Measurements from ENCODE around the gene RASGRP3. TPM values are rescaled to one million over a fixed set of nuclear protein-coding genes. Genes with fewer than 3 reads are reported as not detected.

The RASGRP3 gene
- total RNA-seq, 3 donors from 2014 or later: 9.3 to 23.9 (median 13.1) TPM

GRCh38 chr2:33495683-33496082 is 19.2 kb downstream of the RASGRP3 start:
- no peak for TF ChIP-seq POLR2A (IDR thresholded peaks at IDR 0.05)
- TF ChIP-seq CTCF (IDR thresholded peaks at IDR 0.05): no peak
- no peak for TF ChIP-seq POLR2AphosphoS5 (IDR thresholded peaks at IDR 0.05)
- no peak for DNase-seq (ENCODE audit: low spot score in 2 of 2)
- no peaks in the 10 kb centered on the region for H3K36me3 ChIP-seq
- H3K4me3 ChIP-seq: no peak overlapping the region
- H3K4me1 ChIP-seq: no peaks in the 10 kb centered on the region
- no peaks in the 10 kb centered on the region for H3K27me3 ChIP-seq
- H3K27ac ChIP-seq: no peak overlapping the region
- intact Hi-C loops (cut with DNase I; ENCODE audit: low total_unique reads): no loop called here
- no peaks in the 10 kb centered on the region for H3K9me3 ChIP-seq

DNA sequence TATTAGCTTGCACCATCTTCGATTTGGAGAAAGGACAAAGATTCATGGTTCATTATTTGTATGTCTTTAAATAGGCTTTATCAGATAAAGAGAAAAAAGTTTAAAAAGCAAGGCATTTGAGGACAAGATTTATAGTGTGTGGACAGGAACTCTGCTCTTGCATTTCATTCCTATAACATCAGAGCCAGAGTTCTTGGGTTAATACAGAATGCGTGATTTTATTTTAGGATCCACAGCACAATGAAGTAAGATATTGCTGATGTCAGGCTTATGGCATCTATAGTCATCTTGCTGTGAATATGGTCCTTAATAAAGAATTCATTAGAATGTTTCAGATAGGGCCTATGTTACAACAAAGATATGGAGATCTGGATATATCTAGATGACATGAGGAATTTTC is 19.7 kb downstream of the RASGRP3 start:
- DNase-seq (ENCODE audit: low spot score in 2 of 2): no peak
- H3K9me3 ChIP-seq: no peaks in the 10 kb centered on the region
- no peaks in the 10 kb centered on the region for H3K4me1 ChIP-seq
- no peak for TF ChIP-seq POLR2A (IDR thresholded peaks at IDR 0.05)
- TF ChIP-seq CTCF (IDR thresholded peaks at IDR 0.05): no peak
- TF ChIP-seq POLR2AphosphoS5 (IDR thresholded peaks at IDR 0.05): no peak
- no peak overlapping the region for H3K27ac ChIP-seq
- intact Hi-C loops (cut with DNase I; ENCODE audit: low total_unique reads): no loop called here
- no peak overlapping the region for H3K4me3 ChIP-seq
- no peaks in the 10 kb centered on the region for H3K36me3 ChIP-seq
- H3K27me3 ChIP-seq: no peaks in the 10 kb centered on the region

GRCh38 chr2:33496726-33497125 is 20.3 kb downstream of the RASGRP3 start:
- Histone ChIP-seq H3K4me1 (no peaks in the 10 kb centered on the region), H3K4me3 (no peak overlapping the region), H3K36me3 (no peaks in the 10 kb centered on the region), H3K27ac (no peak overlapping the region), H3K9me3 (no peaks in the 10 kb centered on the region), H3K27me3 (no peaks in the 10 kb centered on the region)
- no peak for DNase-seq (ENCODE audit: low spot score in 2 of 2)
- TF ChIP-seq POLR2AphosphoS5 (IDR thresholded peaks at IDR 0.05): no peak
- TF ChIP-seq CTCF (IDR thresholded peaks at IDR 0.05): no peak
- no peak for TF ChIP-seq POLR2A (IDR thresholded peaks at IDR 0.05)
- intact Hi-C loops (cut with DNase I; ENCODE audit: low total_unique reads): no loop called here

DNA sequence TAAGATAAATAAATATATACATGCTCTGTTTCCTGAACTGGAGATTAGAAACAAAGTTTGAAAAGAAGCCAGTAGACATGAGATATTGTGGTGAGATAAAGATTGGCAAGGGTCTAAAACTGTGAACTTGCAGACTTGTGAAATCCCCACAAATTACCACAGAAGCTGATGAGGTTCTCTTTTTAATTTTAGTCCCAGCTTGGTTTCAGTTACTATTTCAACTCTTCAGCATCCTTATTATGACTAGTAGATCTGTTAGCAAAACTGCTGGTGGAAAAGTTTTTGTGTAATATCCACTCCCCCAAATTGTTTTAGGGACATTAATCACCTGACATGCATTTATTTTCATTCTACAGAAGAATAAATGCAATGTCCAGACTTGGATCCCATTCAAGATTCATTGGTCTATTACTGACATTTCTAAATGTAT is 20.8 kb downstream of the RASGRP3 start:
- no peak overlapping the region for H3K27ac ChIP-seq
- no peak overlapping the region for H3K4me3 ChIP-seq
- no peaks in the 10 kb centered on the region for H3K27me3 ChIP-seq
- no peaks in the 10 kb centered on the region for H3K4me1 ChIP-seq
- intact Hi-C loops (cut with DNase I; ENCODE audit: low total_unique reads): no loop called here
- no peaks in the 10 kb centered on the region for H3K9me3 ChIP-seq
- no peak for DNase-seq (ENCODE audit: low spot score in 2 of 2)
- H3K36me3 ChIP-seq: no peaks in the 10 kb centered on the region
- TF ChIP-seq POLR2AphosphoS5 (IDR thresholded peaks at IDR 0.05) (no peak), POLR2A (IDR thresholded peaks at IDR 0.05) (no peak), CTCF (IDR thresholded peaks at IDR 0.05) (no peak)

DNA sequence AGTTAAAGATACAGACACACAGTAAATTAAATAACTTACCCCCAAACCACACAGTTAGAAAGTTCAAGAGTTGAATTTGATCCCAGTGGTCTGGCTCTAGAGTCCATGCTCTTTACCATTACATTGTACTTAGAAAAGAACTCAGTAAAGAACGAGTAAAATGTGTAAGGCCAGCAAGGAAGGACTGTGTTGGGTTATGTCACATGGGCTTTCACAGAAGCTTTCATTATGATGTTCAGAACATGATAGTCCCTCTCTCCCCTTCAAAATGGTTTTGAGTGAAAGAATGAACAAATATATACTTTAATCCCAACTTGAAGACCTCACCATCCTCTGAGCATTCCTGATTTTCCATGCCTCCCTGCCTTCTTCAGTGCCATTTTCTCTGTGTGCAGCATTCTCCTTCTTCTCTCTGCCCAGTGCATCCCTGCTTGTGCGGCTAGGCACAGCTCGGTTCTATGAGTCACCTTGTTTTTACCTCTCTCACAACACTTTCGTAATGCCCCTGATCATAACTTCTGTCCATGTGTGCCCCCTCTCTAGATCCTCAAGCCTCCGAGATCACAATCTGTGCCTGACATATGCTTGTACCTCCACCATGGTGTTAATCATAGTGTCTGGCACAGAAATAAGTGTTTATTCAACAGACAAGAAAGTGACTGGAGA is 22.0 kb downstream of the RASGRP3 start:
- H3K36me3 ChIP-seq: no peaks in the 10 kb centered on the region
- TF ChIP-seq CTCF (IDR thresholded peaks at IDR 0.05) (no peak), POLR2AphosphoS5 (IDR thresholded peaks at IDR 0.05) (no peak), POLR2A (IDR thresholded peaks at IDR 0.05) (no peak)
- H3K27me3 ChIP-seq: no peaks in the 10 kb centered on the region
- intact Hi-C loops (cut with DNase I; ENCODE audit: low total_unique reads): no loop called here
- DNase-seq (ENCODE audit: low spot score in 2 of 2): no peak
- no peaks in the 10 kb centered on the region for H3K4me1 ChIP-seq
- H3K27ac ChIP-seq: no peak overlapping the region
- no peak overlapping the region for H3K4me3 ChIP-seq
- H3K9me3 ChIP-seq: no peaks in the 10 kb centered on the region
